Smooth muscle cell (in vitro differentiated cells): ENCODE results near the gene ANXA6. TPM values are rescaled to one million over a fixed set of nuclear protein-coding genes. Genes with fewer than 3 reads are reported as not detected.

Experiments
- DNase-seq: peaks from one replicate; lab custom pipeline; 2025; ENCODE audit not compliant: unreplicated experiment; lab: John Stamatoyannopoulos, UW
- H2AFZ ChIP-seq: fragments of 200-600 bp; sonication (generic); 2 replicates; pipeline ENCODE4 v1.6.0; 2016; ENCODE audit warnings: antibody characterized with exemption, low read depth, mild to moderate bottlenecking
- H3F3A ChIP-seq: fragments of 200-600 bp; sonication (generic); 2 replicates; pipeline ENCODE4 v1.6.0; 2017; ENCODE audit warnings: antibody characterized with exemption, low read depth
- H3K27ac ChIP-seq: fragments of 200-600 bp; sonication (generic); 2 replicates; pipeline ENCODE4 v1.5.1; 2016; ENCODE audit warnings: low read depth, mild to moderate bottlenecking
- H3K27me3 ChIP-seq: fragments of 200-600 bp; sonication (generic); 2 replicates; pipeline ENCODE4 v1.6.1; 2016; ENCODE audit warnings: low read depth, mild to moderate bottlenecking
- H3K36me3 ChIP-seq: fragments of 200-600 bp; sonication (generic); 2 replicates; pipeline ENCODE4 v1.5.1; 2016; ENCODE audit warnings: low read depth
- H3K4me1 ChIP-seq: fragments of 200-600 bp; sonication (generic); 2 replicates; pipeline ENCODE4 v1.5.1; 2016; ENCODE audit warnings: low read depth
- H3K4me2 ChIP-seq: fragments of 200-600 bp; sonication (generic); 2 replicates; pipeline ENCODE4 v1.6.0; 2016; ENCODE audit warnings: mild to moderate bottlenecking
- H3K4me3 ChIP-seq: fragments of 200-600 bp; sonication (generic); 2 replicates; pipeline ENCODE4 v1.5.1; 2016; ENCODE audit warnings: mild to moderate bottlenecking
- H3K79me2 ChIP-seq: fragments of 200-600 bp; sonication (generic); 2 replicates; pipeline ENCODE4 v1.6.0; 2016; ENCODE audit warnings: low read depth, mild to moderate bottlenecking
- H3K9ac ChIP-seq: fragments of 200-600 bp; sonication (generic); 2 replicates; pipeline ENCODE4 v1.6.0; 2016; ENCODE audit warnings: low read depth
- H3K9me3 ChIP-seq: fragments of 200-600 bp; sonication (generic); replicated peaks from 2 replicates; pipeline ENCODE4 v1.5.1; 2016; ENCODE audit warnings: low read depth
- H4K20me1 ChIP-seq: fragments of 200-600 bp; sonication (generic); 2 replicates; pipeline ENCODE4 v1.6.0; 2016; ENCODE audit warnings: low read depth
- WGBS: methylation state at CpG from one replicate; pipeline ENCODE4 v1.1.7; 2016; ENCODE audit warnings: low lambda C conversion rate; 5-methylcytosine and 5-hydroxymethylcytosine counted together
- polyA plus RNA-seq: library from polyadenylated mRNA; unstranded; fragments of >200 nt; fragmentation: Nextera tagmentation; extraction: Ambion mirVana; gene quantifications from 2 replicates; pipeline ENCODE4 v1.2.1, GENCODE V29; 2016
- total RNA-seq: library from RNA; depleted of rRNA; stranded (reverse); fragments of >200 nt; gene quantifications from 2 replicates; pipeline ENCODE4 v1.2.3, GENCODE V29; 2014
- TF ChIP-seq, protein P1 (sequence below): fragments of 200-600 bp; sonication (generic); IDR thresholded peaks from 2 replicates; pipeline ENCODE4 v1.5.1; 2017; ENCODE audit warnings: borderline replicate concordance, mild to moderate bottlenecking, antibody characterized with exemption; ENCODE audit not compliant: insufficient read depth, poor library complexity, severe bottlenecking

ANXA6 gene
- total and polyA plus RNA-seq, 2 experiments from 2014 or later: 264 to 279 TPM

DNA sequence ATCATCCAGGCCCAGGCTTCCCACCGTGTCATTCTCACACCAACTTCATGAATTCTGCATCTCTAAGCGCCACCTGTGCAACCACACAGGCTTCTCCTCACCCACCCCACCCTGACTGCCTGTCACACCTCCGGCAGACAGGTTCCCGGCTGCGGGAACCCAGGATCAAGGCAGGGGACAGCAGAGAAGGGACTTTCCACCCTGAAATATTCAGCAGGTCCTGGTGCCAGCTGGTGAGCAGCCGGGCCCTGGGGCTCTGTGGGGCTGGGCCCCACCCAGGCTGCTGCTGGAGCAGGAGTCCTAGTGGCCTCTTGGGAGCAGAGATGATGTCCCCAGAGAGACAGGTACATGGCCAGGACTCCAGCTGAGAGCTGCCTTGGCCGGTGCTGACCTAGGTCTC is 12.7 kb downstream of the ANXA6 start:
- H3K27ac ChIP-seq: no peak overlapping the region
- TF ChIP-seq, protein P1, sequence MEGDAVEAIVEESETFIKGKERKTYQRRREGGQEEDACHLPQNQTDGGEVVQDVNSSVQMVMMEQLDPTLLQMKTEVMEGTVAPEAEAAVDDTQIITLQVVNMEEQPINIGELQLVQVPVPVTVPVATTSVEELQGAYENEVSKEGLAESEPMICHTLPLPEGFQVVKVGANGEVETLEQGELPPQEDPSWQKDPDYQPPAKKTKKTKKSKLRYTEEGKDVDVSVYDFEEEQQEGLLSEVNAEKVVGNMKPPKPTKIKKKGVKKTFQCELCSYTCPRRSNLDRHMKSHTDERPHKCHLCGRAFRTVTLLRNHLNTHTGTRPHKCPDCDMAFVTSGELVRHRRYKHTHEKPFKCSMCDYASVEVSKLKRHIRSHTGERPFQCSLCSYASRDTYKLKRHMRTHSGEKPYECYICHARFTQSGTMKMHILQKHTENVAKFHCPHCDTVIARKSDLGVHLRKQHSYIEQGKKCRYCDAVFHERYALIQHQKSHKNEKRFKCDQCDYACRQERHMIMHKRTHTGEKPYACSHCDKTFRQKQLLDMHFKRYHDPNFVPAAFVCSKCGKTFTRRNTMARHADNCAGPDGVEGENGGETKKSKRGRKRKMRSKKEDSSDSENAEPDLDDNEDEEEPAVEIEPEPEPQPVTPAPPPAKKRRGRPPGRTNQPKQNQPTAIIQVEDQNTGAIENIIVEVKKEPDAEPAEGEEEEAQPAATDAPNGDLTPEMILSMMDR: no peak
- no peaks in the 10 kb centered on the region for H3K9me3 ChIP-seq
- H3K36me3 ChIP-seq: no peaks in the 10 kb centered on the region
- WGBS: 91% methylated on average over 7 of the region's 7 CpGs
- no peaks in the 10 kb centered on the region for H3K27me3 ChIP-seq
- H3K9ac ChIP-seq: no peak overlapping the region
- peaks cover 8% of the 10 kb centered on the region for H3K4me1 ChIP-seq
- no peaks in the 10 kb centered on the region for H3F3A ChIP-seq
- no peak overlapping the region for H3K4me3 ChIP-seq
- no peak overlapping the region for H2AFZ ChIP-seq
- DNase-seq: no peak
- peaks cover 100% of the 10 kb centered on the region for H4K20me1 ChIP-seq
- H3K79me2 ChIP-seq: peaks cover 88% of the 10 kb centered on the region
- H3K4me2 ChIP-seq: no peak overlapping the region

DNA sequence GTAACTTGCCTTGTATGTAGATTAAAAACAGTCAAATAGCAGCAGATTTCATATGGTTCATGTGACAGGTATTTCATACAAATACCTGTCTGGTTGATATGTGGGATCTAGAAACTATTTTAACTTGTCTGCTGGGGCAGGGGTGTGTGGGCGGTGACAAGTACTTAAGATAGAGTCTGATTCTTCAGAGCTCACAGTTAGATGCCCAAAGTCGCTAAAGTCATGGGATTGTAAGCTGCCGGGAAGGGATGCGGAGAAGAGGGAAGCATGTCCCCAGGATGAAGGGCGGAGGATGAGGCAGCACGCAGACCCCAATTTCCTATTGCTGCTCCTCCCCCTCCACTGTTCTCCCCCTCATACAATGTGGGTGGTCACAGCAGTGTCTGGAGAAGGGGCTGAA is 13.3 kb downstream of the ANXA6 start:
- no peaks in the 10 kb centered on the region for H3K36me3 ChIP-seq
- peaks cover 87% of the 10 kb centered on the region for H3K79me2 ChIP-seq
- peaks cover 8% of the 10 kb centered on the region for H3K4me1 ChIP-seq
- H4K20me1 ChIP-seq: peaks cover 100% of the 10 kb centered on the region
- H2AFZ ChIP-seq: no peak overlapping the region
- DNase-seq: no peak
- H3K4me3 ChIP-seq: no peak overlapping the region
- no peak overlapping the region for H3K27ac ChIP-seq
- TF ChIP-seq, protein P1: no peak
- no peak overlapping the region for H3K4me2 ChIP-seq
- H3F3A ChIP-seq: no peaks in the 10 kb centered on the region
- no peaks in the 10 kb centered on the region for H3K9me3 ChIP-seq
- WGBS: 87% methylated on average over 6 of the region's 6 CpGs
- H3K27me3 ChIP-seq: no peaks in the 10 kb centered on the region
- H3K9ac ChIP-seq: no peak overlapping the region

DNA sequence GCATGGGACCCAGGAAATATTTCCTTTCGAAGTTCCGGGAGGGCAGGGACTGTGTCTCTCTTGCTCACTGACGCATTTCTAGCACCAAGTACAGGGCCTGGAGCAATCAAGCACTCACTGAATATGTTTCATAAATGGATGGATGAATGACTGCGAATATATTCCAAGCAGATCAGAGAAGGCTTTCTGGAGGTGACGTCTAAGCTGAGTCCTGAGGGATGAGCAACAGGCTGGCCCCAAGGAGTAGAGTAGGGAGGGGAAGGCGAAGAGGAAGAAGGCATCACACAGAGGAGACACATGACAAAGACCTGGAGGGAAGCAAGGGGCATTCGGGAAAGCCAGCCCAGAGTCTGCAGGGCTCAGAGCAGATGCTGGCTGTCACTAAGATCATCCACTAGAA is 13.9 kb downstream of the ANXA6 start:
- H3K27me3 ChIP-seq: no peaks in the 10 kb centered on the region
- peaks cover 80% of the 10 kb centered on the region for H3K79me2 ChIP-seq
- no peaks in the 10 kb centered on the region for H3K9me3 ChIP-seq
- H3K4me3 ChIP-seq: no peak overlapping the region
- H3K4me1 ChIP-seq: peaks cover 8% of the 10 kb centered on the region
- WGBS: 82% methylated on average over 7 of the region's 7 CpGs
- no peak overlapping the region for H2AFZ ChIP-seq
- DNase-seq: no peak
- H3K27ac ChIP-seq: no peak overlapping the region
- H3K9ac ChIP-seq: no peak overlapping the region
- peaks cover 100% of the 10 kb centered on the region for H4K20me1 ChIP-seq
- H3F3A ChIP-seq: no peaks in the 10 kb centered on the region
- H3K4me2 ChIP-seq: no peak overlapping the region
- TF ChIP-seq, protein P1: no peak
- H3K36me3 ChIP-seq: no peaks in the 10 kb centered on the region

DNA sequence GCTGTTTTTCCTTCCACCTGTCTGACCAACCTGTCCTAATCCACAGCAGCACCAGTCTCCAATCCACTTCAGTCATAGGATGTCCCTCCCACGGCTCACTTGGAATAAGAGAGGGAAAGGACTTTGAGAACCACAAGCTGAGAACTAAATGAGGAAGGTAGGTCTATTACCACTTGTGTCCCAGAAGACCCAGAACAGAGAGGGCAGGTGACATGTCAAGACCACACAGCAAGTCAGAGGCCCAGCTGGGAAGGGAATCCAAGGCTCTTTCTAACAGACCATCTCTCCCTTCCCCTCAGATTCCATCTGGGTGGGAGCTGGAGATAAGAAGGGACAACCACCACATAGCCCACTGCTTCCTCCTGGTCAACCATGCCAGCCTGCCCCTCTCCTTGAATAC is 14.6 kb downstream of the ANXA6 start:
- H3K36me3 ChIP-seq: no peaks in the 10 kb centered on the region
- H3K9me3 ChIP-seq: no peaks in the 10 kb centered on the region
- H3K79me2 ChIP-seq: peaks cover 73% of the 10 kb centered on the region
- no peak overlapping the region for H3K4me2 ChIP-seq
- peaks cover 100% of the 10 kb centered on the region for H4K20me1 ChIP-seq
- DNase-seq: no peak
- no peak overlapping the region for H3K4me3 ChIP-seq
- H2AFZ ChIP-seq: no peak overlapping the region
- peaks cover 8% of the 10 kb centered on the region for H3K4me1 ChIP-seq
- no peaks in the 10 kb centered on the region for H3F3A ChIP-seq
- no peak overlapping the region for H3K9ac ChIP-seq
- TF ChIP-seq, protein P1: no peak
- 89% methylated on average over 1 of the region's 1 CpG for WGBS
- H3K27ac ChIP-seq: no peak overlapping the region
- no peaks in the 10 kb centered on the region for H3K27me3 ChIP-seq
